ENCODE results near the gene MFRP.
A peak's percentile ranks its signal among the peaks of the same experiment; 100 is the strongest.

The MFRP gene

DNA sequence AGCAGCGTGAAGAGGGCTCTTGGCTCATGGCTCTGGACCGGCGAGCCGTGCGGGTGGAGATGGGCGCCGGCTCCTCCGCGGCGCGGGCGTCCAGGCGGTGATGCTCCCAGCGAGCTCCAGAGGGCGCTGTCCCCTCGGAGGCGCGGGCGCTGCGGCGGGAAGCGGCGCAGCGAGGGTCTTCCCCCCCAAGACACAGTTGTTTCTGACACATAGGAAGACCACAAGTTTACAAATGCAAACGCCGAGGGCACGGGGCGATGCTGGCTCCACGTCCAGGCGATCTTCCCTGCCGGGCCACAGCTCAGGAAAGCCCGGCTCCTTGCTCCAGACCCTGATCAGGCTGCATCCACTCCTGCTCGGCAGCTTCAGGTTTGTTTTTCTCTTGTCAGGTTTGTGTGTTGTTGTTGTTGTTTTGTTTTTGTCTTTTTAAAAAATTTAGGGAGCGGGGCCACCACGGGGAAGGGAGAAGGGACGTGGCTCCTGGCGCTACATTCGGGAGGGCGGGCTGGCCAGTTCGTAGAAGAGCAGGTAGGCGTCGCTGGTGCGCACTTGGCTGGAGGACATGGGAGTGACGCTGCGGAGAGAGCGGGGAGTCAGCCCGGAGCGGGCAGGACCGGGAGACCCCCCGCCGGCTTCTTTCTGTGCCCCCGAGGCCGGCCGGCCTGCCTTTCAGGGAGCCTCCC is 10.0 kb upstream of the MFRP start:
- DNase-seq, result peak; percentile 78

DNA sequence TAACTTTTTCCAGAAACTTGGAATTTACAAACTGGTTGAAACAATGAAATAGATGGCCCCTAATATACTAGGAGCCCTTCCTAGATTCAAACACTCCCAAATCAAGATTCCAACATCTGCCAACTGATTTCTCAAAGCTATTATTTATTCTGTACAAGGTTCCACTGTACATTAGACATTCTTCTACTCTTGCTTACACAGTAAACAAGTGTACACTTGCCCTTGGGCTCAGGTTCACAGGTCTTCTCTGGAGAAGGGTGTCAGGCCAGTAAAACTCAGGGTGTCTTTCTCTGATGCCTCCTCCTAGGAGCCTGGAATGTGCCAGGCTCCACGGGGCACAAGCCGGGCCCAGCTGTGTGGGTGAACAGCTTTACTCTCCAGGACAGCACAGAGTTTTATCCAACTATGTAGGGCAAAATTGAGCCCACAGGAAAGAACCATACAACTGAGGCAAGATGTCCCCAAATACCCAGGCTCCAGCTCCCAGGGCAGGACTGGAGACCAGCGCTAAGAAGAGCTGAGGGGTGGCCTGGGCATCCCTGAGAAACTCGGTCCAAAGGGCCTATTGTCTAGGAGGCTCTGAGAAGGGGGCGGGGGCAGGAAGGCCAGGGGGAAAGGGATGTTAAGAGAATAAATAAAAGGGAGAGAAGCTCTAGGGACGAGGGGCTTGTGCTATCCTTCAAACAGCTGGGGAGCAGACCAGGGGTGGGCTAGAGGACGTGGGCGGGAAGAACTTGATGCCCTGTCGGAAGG is 8.8 kb upstream of the MFRP start:
- no peak for DNase-seq

- DNase-seq, result peak; percentile 64
Observed at GRCh38 chr11:119352857-119353260, 6.4 kb upstream of the MFRP start.

GRCh38 chr11:119351232-119351631 is 4.7 kb upstream of the MFRP start:
- DNase-seq, result no peak

GRCh38 chr11:119350302-119350701 is 3.8 kb upstream of the MFRP start:
- DNase-seq, result no peak

- DNase-seq, result no peak
Observed at GRCh38 chr11:119347940-119348605, 1.6 kb upstream of the MFRP start.

DNA sequence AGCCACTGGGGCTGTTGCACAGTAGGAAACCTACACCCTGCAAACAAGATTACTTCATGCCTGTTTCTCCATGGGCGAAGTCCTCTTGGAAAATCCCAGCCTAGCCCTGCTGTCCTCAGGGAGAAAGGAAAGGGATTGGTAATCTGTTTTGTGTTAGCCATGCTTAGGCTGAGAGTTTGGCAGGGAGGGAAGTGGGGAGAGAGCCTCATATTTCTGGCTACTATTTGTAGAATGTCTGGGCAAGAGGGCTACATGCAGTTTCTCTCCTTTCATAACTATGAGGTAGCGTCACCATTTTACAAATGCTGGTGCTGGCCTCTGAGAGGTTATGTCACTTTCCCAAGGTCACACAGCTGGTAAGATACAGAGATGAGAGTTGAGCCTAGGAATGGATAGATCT is 737 bp upstream of the MFRP start:
- DNase-seq, result no peak

- DNase-seq, result no peak
Observed at GRCh38 chr11:119345685-119346084, 820 bp downstream of the MFRP start.

- no peak for DNase-seq
Observed at GRCh38 chr11:119344291-119345010, 2.1 kb downstream of the MFRP start.

DNA sequence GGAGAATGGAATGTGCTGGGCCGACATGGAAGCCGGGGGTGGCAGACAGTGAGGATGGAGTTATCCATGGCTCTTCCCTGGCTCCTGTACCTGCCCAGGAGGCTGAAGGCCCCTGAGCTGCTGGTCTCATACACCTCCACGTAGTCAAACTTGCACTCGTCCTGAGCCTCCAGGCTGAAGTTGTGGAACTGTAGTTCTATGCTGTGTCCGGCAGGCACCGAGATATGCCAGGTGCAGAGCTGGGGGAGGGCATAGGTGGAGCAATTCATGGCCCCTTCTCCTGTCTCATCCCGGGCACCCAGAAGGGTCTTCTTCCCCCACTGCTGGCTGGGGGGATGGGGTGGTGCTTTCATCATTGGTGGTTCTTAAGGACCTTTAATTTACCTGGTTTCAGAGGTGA is 2.8 kb downstream of the MFRP start:
- no peak for DNase-seq

DNA sequence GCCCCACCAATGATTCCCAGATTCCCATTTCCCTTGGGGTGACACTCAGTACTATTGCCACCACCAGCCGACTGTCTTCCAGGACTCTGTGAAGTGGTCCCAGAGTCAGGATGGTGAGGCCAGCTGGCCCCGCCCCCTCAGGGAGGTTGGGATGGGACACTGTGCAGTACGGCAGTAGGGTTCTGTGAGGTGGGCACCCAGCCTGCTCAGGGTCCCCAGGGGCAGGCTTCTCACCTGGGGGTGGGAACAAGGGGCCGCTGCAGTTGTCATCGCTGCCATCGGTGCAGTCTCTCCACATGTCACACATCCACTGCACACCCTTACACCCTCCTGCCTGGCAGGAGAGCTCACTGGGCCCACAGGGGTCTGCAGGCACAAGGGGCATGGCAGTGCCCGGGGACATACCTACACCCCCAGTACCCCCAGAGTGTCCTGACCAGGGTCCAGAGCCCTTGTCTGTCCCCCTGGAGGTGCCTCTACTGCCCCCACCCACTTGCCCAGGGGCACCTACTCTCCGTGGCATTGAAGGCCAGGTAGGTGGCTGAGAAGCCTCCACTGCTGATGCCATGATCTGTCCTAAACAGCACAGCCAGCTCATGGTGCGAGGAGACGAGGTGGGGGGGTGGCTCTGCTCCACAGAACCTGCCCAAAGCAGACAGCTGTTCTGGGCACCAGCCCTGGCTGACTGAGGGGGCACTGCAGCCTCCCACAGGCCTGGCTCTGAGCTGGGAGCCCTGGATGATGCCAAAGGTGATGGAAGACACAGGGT is 4.0 kb downstream of the MFRP start:
- no peak for DNase-seq

DNA sequence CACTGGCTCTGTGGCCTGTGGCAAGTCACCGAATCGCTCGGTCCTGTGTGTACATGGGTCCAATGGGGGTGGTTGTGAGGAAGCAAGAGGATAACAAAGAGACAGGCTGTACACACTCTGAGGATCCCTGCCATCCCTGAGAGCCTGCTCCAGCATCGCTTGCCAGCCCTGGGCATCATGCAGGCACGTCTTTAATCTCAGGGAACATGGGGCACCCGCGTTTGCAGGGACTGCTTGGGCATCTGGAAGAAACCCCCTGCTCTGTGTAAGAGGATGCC is 4.5 kb downstream of the MFRP start:
- DNase-seq, result no peak

DNA sequence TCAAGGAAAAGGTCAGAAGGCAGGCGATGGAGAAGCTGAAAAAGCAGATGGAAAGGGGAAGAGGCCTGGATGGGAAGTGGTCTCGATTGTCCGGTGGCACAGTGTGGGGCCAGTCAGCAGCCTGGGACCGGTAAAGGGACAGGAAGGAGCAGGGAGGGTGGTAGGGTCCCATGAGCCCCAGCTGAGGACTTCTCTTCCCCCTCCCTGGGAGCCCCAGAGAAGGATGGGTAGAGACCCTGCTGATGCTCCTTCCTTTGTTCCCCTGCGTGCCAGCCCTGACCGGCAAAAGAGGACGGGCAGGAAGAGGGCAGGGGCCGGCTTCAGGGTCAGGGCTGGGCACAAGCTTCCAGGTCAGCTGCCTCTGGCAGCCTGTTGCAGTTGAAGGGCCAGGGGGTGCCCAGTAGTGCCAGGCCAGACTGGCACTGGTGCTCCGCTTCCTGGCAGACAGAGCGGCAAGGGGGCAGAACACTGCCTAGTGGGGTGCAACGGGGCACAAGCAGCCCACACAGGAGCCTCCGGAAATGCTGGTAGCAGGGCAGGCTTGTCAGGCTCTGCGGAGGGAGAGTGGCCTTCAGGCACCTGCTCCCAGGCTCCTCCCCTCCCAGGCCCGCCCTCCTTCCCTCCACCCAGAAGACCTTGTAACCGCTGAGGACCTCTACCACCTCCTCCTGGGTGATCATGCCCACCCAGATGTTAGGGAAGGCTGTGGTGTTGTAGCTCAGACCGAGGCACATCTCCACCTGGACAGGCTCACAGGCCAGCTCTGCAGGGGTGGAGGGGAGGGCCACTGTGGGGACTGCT is 5.1 kb downstream of the MFRP start:
- DNase-seq, result no peak

DNA sequence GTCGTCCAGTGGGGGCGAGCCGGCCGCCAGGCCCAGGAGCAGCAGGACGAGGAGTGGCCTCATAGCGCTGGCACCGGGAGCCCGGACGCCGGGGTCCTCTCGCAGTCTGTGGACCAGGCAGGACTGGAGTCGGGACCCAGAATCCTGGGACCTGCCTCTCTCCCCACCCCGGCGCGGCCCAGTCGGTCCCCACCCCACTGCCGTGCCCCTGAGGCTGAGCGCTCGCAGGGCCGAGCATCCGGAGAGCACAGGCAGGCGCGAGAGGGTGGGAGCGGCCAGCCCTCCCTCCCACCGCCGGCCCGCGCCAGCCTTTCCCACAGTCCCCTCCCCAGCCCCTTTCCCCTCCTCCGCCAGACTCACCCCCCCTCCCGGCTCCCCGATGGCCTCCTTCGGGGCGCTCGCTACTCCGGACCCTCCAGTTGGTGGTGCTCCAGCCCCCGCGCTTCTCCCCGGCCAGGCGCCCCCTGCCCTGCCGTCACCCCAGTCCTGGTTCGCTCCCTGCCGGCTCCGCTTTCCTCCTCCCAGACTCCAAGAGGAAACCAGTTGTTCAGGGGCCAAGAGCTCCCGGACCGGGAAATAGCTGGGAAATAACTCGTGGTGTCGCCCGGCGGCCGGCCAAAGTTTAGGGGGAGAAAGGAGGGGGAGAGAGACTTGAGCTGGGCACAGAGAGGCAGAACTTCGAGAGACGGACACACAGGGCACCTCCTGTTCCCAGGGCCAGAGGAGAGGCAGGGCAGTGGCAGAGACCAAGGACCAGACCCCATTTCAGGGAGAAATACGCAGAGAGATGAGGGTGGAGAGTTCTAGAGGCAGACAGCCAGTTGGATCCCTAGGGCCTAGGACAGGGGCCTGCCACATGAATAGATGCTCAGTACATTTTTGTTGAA is 5.9 kb downstream of the MFRP start, which contains the start of gene C1QTNF5:
C1QTNF5 (minus strand) TSS at position 549 of the 887 bp plus-strand sequence; CDS start at position 63, 486 bp downstream.
- DNase-seq, result no peak

GRCh38 chr11:119339589-119340334 is 6.7 kb downstream of the MFRP start:
- no peak for DNase-seq

GRCh38 chr11:119338965-119339588 is 7.4 kb downstream of the MFRP start:
- no peak for DNase-seq

DNA sequence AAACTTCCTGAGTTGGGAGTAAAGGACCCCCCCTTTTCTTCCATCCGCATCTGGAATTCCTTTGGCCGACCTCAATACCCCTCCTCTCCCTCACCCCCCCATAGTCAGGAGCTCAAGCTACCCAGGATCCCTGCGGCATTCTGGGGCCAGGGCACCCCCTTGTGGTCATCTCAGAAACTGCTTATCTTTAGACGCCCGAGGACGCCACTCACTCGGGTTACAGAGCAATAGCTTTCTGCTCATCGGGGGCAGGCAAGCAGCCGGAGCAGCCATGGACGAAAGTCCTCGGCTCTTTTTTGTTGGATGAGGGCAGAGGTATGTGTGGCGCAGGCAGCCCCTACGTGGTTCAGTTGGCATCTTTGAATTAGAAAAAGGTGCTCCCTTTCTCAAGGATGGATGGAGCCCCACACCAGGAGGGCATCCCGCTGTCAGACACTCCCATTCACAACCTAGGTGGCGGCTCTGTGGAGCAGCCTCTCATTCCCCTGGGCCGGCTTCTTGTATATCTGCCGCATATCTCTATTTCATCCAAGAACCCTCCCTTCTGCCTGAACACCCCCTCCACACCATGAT is 8.1 kb downstream of the MFRP start:
- no peak for DNase-seq

DNA sequence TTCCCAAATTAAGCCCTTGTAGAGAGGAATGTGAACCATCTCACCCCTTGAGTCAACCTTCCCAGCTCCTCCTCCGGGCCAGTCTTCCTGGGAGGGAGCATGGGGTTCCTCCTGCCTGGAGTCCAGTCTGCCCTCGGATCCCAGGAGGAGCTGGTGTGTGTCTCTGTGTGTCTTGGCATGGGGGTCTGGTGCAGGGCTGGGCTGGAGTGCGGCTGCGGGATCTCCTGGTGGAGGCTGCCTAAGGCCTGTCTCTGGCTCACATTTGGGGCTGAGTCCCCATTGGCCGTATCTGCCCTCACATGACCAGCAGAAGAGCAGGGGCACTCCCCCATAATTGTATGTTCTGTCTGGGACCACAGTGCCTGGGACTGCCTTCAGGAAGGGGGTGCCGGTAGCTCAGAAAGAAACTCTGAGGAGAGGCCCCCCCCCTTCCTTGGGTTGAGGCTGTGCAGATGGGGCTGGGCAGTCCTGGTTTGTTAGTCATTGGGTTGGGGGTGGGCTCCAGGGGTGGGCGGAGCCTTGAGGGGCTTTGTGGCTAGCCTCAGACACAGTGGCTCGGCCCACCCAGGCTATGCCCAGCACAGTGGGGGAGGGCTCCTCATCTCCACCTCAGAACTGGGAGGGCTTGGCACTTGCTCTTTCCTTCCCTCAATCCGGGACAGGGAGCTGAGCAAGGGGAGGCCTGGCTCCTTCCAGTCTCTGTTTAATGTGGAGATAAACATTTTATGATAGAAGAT is 8.8 kb downstream of the MFRP start:
- no peak for DNase-seq
